ENCODE data around the gene MFAP3L. TPM values are rescaled to one million over a fixed set of nuclear protein-coding genes. Genes with fewer than 3 reads are reported as not detected.

The MFAP3L gene
- total RNA-seq, 4 donors from 2014 or later = 1.7 to 2.2 (median 1.7) TPM

GRCh38 chr4:169957785-169958184 lies 68.4 kb downstream of the MFAP3L start:
- no peaks in the 10 kb centered on the region for H3K9me3 ChIP-seq
- no peaks in the 10 kb centered on the region for H3K36me3 ChIP-seq
- H3K27ac ChIP-seq = no peak overlapping the region
- DNase-seq = no peak
- no peak for TF ChIP-seq POLR2A (IDR thresholded peaks at IDR 0.05)
- no peak for TF ChIP-seq CTCF (IDR thresholded peaks at IDR 0.05)
- no peak overlapping the region for H3K4me3 ChIP-seq
- H3K27me3 ChIP-seq = no peaks in the 10 kb centered on the region
- H3K4me1 ChIP-seq = no peaks in the 10 kb centered on the region

- no peak overlapping the region for H3K4me3 ChIP-seq
- TF ChIP-seq POLR2A (IDR thresholded peaks at IDR 0.05) = no peak
- TF ChIP-seq CTCF (IDR thresholded peaks at IDR 0.05) = no peak
- no peak for DNase-seq
Measured at GRCh38 chr4:169956091-169956843, 69.9 kb downstream of the MFAP3L start.

GRCh38 chr4:169955521-169955920 lies 70.7 kb downstream of the MFAP3L start:
- H3K27me3 ChIP-seq = no peaks in the 10 kb centered on the region
- H3K27ac ChIP-seq = no peak overlapping the region
- no peaks in the 10 kb centered on the region for H3K36me3 ChIP-seq
- no peak for DNase-seq
- no peak overlapping the region for H3K4me3 ChIP-seq
- TF ChIP-seq POLR2A (IDR thresholded peaks at IDR 0.05) (no peak), CTCF (IDR thresholded peaks at IDR 0.05) (no peak)
- no peaks in the 10 kb centered on the region for H3K4me1 ChIP-seq
- H3K9me3 ChIP-seq = no peaks in the 10 kb centered on the region

More at GRCh38 chr4:169956091-169956843, 69.9 kb downstream of the MFAP3L start:
- H3K27me3 ChIP-seq = no peaks in the 10 kb centered on the region
- H3K27ac ChIP-seq = no peak overlapping the region
- H3K4me1 ChIP-seq = no peaks in the 10 kb centered on the region
- H3K36me3 ChIP-seq = no peaks in the 10 kb centered on the region
- H3K9me3 ChIP-seq = no peaks in the 10 kb centered on the region

- Histone ChIP-seq H3K27ac (no peak overlapping the region), H3K27me3 (no peaks in the 10 kb centered on the region), H3K9me3 (no peaks in the 10 kb centered on the region), H3K4me3 (no peak overlapping the region), H3K4me1 (no peaks in the 10 kb centered on the region), H3K36me3 (no peaks in the 10 kb centered on the region)
- no peak for DNase-seq
- TF ChIP-seq CTCF (IDR thresholded peaks at IDR 0.05) (no peak), POLR2A (IDR thresholded peaks at IDR 0.05) (no peak)
Measured at GRCh38 chr4:169952236-169953002, 73.8 kb downstream of the MFAP3L start.

GRCh38 chr4:169948271-169948670 lies 77.9 kb downstream of the MFAP3L start:
- Histone ChIP-seq H3K27me3 (no peaks in the 10 kb centered on the region), H3K4me3 (no peak overlapping the region), H3K27ac (no peak overlapping the region), H3K9me3 (no peaks in the 10 kb centered on the region), H3K36me3 (no peaks in the 10 kb centered on the region), H3K4me1 (no peaks in the 10 kb centered on the region)
- DNase-seq = no peak
- no peak for TF ChIP-seq CTCF (IDR thresholded peaks at IDR 0.05)
- no peak for TF ChIP-seq POLR2A (IDR thresholded peaks at IDR 0.05)

Measured in Peyer's patch (tissue), 4 donors.